ENCODE results near the gene DPF3.

Gene DPF3

DNA sequence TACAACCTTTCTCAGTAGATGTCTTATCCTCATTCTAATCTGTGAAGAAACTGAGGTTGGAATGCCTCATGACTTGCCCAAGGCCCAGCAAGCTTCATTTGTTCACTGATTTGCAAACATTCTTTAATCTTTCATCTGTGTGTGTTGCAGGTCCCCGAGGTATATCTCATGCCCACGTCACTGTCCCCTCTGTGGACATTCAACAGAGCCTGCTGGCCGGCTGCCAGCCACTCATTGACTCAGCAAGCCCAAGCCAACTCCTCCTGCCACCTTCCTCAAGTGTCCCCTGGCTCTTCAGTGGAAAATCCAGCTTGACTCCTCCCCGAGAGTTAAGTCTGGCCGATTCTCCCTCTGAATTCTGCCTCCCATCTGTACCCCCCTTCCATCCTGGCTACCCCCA, 30.4 kb upstream of the DPF3 start:
- Histone ChIP-seq H3K4me3 (ENCODE audit: low read depth, low read length) (no peak overlapping the region), H3K4me1 (ENCODE audit: control insufficient read depth, insufficient read depth, low read length) (peaks cover 8% of the 10 kb centered on the region), H3K9me3 (ENCODE audit: control insufficient read depth, insufficient read depth, low read depth, low read length) (no peaks in the 10 kb centered on the region), H3K27me3 (ENCODE audit: control insufficient read depth, insufficient read depth, low read length) (peaks cover 8% of the 10 kb centered on the region), H3K36me3 (ENCODE audit: control insufficient read depth, insufficient read depth, low read length) (no peaks in the 10 kb centered on the region), H3K27ac (ENCODE audit: low read depth, low read length) (no peak overlapping the region), H3K9ac (ENCODE audit: low read length) (no peak overlapping the region)

DNA sequence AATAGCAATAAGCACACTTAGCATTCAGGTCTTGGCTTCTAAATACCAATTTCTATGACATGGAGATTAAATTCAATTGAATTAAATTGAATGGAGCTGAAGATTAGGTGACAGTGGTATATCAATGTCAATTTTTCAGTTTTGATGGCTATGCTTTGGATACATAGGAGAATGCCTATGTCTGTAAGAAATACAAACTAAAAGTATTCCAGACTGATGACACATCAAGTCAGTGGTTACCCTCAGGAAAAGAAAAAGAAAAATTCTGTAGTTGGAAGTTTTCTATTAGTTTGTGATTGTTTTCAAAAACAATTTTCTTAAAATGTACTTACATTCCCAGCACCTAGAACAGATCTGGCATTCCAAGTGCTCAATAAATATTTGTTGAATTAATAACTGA, 27.5 kb upstream of the DPF3 start:
- peaks cover 8% of the 10 kb centered on the region for H3K27me3 ChIP-seq (ENCODE audit: control insufficient read depth, insufficient read depth, low read length)
- no peak overlapping the region for H3K4me3 ChIP-seq (ENCODE audit: low read depth, low read length)
- H3K27ac ChIP-seq (ENCODE audit: low read depth, low read length), result no peak overlapping the region
- no peak overlapping the region for H3K9ac ChIP-seq (ENCODE audit: low read length)
- H3K4me1 ChIP-seq (ENCODE audit: control insufficient read depth, insufficient read depth, low read length), result peaks cover 16% of the 10 kb centered on the region
- no peaks in the 10 kb centered on the region for H3K9me3 ChIP-seq (ENCODE audit: control insufficient read depth, insufficient read depth, low read depth, low read length)
- H3K36me3 ChIP-seq (ENCODE audit: control insufficient read depth, insufficient read depth, low read length), result no peaks in the 10 kb centered on the region

DNA sequence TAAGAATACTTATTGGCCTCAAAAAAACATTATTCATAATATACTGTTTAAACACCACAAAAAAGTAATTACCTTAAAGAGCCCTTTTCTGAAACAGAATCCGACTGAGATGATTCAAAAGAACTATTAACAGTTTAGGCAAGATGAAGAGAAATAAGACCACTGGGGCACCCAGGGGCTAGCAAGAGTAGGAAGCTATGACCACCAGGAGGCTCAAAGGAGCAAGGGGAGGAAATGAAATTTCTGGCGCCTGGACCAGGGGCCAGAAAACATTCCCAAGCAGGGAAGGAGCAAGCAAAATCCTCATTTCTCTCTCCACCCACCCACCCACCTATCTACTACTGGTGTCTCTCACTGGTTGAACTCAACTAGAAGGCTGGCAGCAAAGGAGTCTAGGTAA, 26.1 kb upstream of the DPF3 start:
- Histone ChIP-seq H3K4me3 (ENCODE audit: low read depth, low read length) (no peak overlapping the region), H3K27me3 (ENCODE audit: control insufficient read depth, insufficient read depth, low read length) (peaks cover under 1% of the 10 kb centered on the region; the same call in 1 of the 2 replicates), H3K9me3 (ENCODE audit: control insufficient read depth, insufficient read depth, low read depth, low read length) (no peaks in the 10 kb centered on the region), H3K36me3 (ENCODE audit: control insufficient read depth, insufficient read depth, low read length) (no peaks in the 10 kb centered on the region), H3K9ac (ENCODE audit: low read length) (no peak overlapping the region), H3K27ac (ENCODE audit: low read depth, low read length) (no peak overlapping the region), H3K4me1 (ENCODE audit: control insufficient read depth, insufficient read depth, low read length) (0 out of 2 replicates have a peak, but pooled peaks cover 8% of the 10 kb centered on the region)

DNA sequence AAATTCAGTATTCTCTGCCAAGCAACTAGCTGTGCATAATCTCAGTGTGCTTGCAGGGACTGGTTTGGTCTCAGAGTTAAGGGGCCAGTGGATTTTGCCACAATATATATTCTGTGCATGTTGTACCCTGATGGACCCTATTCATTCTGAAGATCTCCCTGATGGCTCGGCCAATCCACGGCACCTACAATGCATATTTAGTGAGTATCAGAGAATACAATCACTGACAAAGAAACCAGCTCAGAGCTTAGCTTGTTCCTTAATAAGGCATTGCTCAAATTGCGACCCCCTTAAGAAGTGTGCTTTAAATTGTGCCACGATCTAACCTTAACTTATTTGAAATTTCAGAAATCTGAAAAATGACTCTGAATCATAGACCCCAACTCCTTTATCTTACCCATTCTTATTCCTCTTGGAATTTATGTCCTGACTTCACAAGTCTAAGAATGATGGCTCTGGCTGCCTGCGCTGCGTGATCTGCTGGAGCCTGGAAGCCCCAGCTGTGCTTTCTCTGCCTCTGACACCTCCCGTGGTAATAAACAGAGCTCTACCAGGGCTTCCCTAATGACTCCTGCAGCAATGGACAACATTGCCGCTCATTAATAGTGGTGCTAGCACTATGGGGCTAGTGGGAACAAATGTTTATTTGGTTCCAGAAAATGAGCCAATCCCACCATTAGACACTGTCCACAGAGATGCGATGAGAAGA, 23.3 kb upstream of the DPF3 start:
- no peak overlapping the region for H3K4me3 ChIP-seq (ENCODE audit: low read depth, low read length)
- H3K9me3 ChIP-seq (ENCODE audit: control insufficient read depth, insufficient read depth, low read depth, low read length), result no peaks in the 10 kb centered on the region
- H3K9ac ChIP-seq (ENCODE audit: low read length), result no peak overlapping the region
- H3K36me3 ChIP-seq (ENCODE audit: control insufficient read depth, insufficient read depth, low read length), result no peaks in the 10 kb centered on the region
- 0 out of 2 replicates have a peak, but pooled peaks cover 8% of the 10 kb centered on the region for H3K4me1 ChIP-seq (ENCODE audit: control insufficient read depth, insufficient read depth, low read length)
- no peaks in the 10 kb centered on the region for H3K27me3 ChIP-seq (ENCODE audit: control insufficient read depth, insufficient read depth, low read length)
- H3K27ac ChIP-seq (ENCODE audit: low read depth, low read length), result no peak overlapping the region

DNA sequence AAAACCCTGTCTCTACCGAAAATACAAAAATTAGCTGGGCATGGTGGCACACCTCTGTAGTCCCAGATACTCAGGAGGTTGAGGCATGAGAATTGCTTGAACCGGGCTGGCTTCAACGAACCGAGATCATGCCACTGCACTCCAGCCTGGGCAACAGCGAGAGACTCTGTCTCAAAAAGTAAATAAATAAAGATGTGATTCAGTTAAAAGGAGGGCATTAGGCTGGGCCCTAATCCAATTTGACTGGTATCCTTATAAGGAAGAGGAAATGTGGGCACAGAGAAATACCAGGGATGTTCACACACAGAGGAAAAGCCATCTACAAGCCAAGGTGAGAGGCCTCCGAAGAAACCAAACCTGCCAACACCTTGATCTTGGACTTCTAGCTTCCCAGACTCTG, 22.3 kb upstream of the DPF3 start:
- H3K4me3 ChIP-seq (ENCODE audit: low read depth, low read length), result no peak overlapping the region
- no peak overlapping the region for H3K9ac ChIP-seq (ENCODE audit: low read length)
- H3K9me3 ChIP-seq (ENCODE audit: control insufficient read depth, insufficient read depth, low read depth, low read length), result no peaks in the 10 kb centered on the region
- H3K36me3 ChIP-seq (ENCODE audit: control insufficient read depth, insufficient read depth, low read length), result no peaks in the 10 kb centered on the region
- H3K27me3 ChIP-seq (ENCODE audit: control insufficient read depth, insufficient read depth, low read length), result no peaks in the 10 kb centered on the region
- H3K27ac ChIP-seq (ENCODE audit: low read depth, low read length), result no peak overlapping the region
- 0 out of 2 replicates have a peak, but pooled peaks cover 8% of the 10 kb centered on the region for H3K4me1 ChIP-seq (ENCODE audit: control insufficient read depth, insufficient read depth, low read length)

DNA sequence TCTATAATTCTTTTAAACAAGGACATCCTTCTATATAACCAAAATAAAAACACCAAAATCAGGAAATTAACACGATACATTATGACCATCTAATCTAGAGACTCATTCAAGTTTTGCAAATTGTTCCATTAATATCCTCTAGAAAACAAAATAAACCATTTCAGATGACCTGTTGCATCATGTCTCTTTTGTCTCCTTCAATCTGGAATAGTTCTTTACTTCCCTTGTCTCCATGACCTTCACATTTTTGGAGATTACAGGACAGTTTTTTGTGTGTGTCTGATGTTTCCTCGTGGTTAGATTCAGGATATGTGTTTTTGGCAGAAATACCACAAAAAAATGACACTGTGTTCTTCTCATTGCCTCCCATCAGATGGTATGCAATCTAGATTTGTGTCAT, 19.9 kb upstream of the DPF3 start:
- Histone ChIP-seq H3K9me3 (ENCODE audit: control insufficient read depth, insufficient read depth, low read depth, low read length) (no peaks in the 10 kb centered on the region), H3K9ac (ENCODE audit: low read length) (no peak overlapping the region), H3K27me3 (ENCODE audit: control insufficient read depth, insufficient read depth, low read length) (no peaks in the 10 kb centered on the region), H3K36me3 (ENCODE audit: control insufficient read depth, insufficient read depth, low read length) (no peaks in the 10 kb centered on the region), H3K27ac (ENCODE audit: low read depth, low read length) (no peak overlapping the region), H3K4me3 (ENCODE audit: low read depth, low read length) (no peak overlapping the region), H3K4me1 (ENCODE audit: control insufficient read depth, insufficient read depth, low read length) (peaks cover 8% of the 10 kb centered on the region; the same call in 1 of the 2 replicates)

DNA sequence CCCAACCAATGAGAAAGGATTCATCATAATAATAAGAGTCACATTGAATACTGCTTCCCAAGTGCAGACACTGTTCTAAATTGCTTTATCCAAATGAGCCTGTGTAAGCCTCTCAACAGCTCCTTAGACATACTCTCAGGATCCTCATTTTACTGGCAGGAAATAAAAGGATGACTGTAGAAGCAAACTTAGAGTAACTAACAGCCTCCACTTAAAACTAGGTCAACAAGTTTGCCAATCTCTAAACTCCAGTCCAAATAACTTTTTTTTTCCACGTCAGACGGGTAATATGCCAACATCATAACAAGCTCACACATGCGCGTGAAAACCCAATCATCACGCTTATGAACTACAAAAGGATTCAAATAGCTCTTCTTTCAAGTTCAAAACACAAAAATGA, 15.3 kb upstream of the DPF3 start:
- Histone ChIP-seq H3K9me3 (ENCODE audit: control insufficient read depth, insufficient read depth, low read depth, low read length) (no peaks in the 10 kb centered on the region), H3K9ac (ENCODE audit: low read length) (no peak overlapping the region), H3K27ac (ENCODE audit: low read depth, low read length) (no peak overlapping the region), H3K4me3 (ENCODE audit: low read depth, low read length) (no peak overlapping the region), H3K36me3 (ENCODE audit: control insufficient read depth, insufficient read depth, low read length) (no peaks in the 10 kb centered on the region), H3K4me1 (ENCODE audit: control insufficient read depth, insufficient read depth, low read length) (peaks cover 20% of the 10 kb centered on the region), H3K27me3 (ENCODE audit: control insufficient read depth, insufficient read depth, low read length) (no peaks in the 10 kb centered on the region)

DNA sequence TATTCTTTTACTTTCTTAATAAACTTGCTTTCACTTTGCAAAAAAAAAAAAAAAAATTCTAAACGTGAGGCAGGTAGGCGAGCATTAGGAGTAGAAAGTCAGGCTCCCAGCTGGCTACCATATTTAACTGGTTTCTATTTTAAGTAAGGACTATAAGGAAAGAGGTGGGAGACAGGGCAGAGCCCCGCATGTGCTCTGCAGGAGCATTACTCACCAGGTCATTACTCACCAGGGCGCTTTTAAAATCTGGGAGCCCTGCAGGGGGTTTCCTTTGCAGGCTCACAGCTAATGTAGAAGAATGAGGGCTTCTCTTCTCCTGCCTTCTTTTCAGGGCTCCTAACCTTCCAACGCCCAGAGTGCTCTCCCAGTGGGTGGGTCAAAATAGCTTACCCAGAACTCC, 14.0 kb upstream of the DPF3 start:
- H3K9ac ChIP-seq (ENCODE audit: low read length), result no peak overlapping the region
- no peaks in the 10 kb centered on the region for H3K27me3 ChIP-seq (ENCODE audit: control insufficient read depth, insufficient read depth, low read length)
- no peaks in the 10 kb centered on the region for H3K9me3 ChIP-seq (ENCODE audit: control insufficient read depth, insufficient read depth, low read depth, low read length)
- no peaks in the 10 kb centered on the region for H3K36me3 ChIP-seq (ENCODE audit: control insufficient read depth, insufficient read depth, low read length)
- H3K4me1 ChIP-seq (ENCODE audit: control insufficient read depth, insufficient read depth, low read length), result peaks cover 20% of the 10 kb centered on the region
- H3K27ac ChIP-seq (ENCODE audit: low read depth, low read length), result peak overlapping the region; percentile 38; the same call in 1 of the 2 replicates
- H3K4me3 ChIP-seq (ENCODE audit: low read depth, low read length), result peak overlapping the region; percentile 34

DNA sequence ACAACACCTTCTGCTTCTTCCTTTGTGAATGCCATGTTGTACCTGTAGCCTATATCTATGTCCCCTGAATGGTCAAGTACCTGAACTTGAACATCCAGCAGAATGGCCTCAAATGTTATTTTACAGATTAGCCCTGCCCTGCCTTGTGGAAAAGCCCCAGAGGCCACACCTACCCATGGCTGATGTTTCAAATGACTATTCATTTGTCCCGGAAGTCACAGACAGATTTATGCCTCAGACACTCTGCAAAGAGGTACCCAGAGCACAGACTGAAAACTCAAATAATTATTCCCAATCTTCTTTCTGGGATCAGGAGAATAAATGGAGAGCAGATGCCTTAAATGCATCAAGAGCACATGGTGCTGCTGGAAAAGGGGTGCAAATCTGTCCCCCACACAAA, 13.0 kb upstream of the DPF3 start:
- Histone ChIP-seq H3K36me3 (ENCODE audit: control insufficient read depth, insufficient read depth, low read length) (no peaks in the 10 kb centered on the region), H3K9me3 (ENCODE audit: control insufficient read depth, insufficient read depth, low read depth, low read length) (no peaks in the 10 kb centered on the region), H3K27ac (ENCODE audit: low read depth, low read length) (peak overlapping the region; percentile 72; the same call in 1 of the 2 replicates), H3K27me3 (ENCODE audit: control insufficient read depth, insufficient read depth, low read length) (no peaks in the 10 kb centered on the region), H3K4me3 (ENCODE audit: low read depth, low read length) (no peak overlapping the region), H3K9ac (ENCODE audit: low read length) (no peak overlapping the region), H3K4me1 (ENCODE audit: control insufficient read depth, insufficient read depth, low read length) (peaks cover 20% of the 10 kb centered on the region)

DNA sequence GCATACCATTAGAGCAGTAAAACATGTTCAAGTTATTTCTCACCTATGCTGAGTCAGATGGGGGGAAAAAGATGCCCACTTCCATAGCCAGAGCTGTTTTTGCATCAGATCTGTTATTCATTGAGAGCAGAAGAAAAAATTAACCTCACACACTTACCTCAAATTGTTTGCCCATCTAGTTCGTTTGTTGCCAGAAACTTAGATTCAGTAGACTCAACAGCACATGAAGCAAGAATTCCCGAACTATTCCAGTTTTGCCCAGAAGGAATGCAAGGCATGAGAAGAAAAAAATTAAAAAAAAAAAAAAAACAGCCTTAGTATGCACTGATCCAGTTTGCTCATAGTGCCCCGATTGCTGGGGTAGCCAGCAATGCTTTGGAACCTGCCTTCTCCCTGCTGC, 12.4 kb upstream of the DPF3 start:
- no peak overlapping the region for H3K27ac ChIP-seq (ENCODE audit: low read depth, low read length)
- H3K9me3 ChIP-seq (ENCODE audit: control insufficient read depth, insufficient read depth, low read depth, low read length), result no peaks in the 10 kb centered on the region
- no peaks in the 10 kb centered on the region for H3K27me3 ChIP-seq (ENCODE audit: control insufficient read depth, insufficient read depth, low read length)
- H3K36me3 ChIP-seq (ENCODE audit: control insufficient read depth, insufficient read depth, low read length), result no peaks in the 10 kb centered on the region
- H3K4me1 ChIP-seq (ENCODE audit: control insufficient read depth, insufficient read depth, low read length), result peaks cover 20% of the 10 kb centered on the region
- no peak overlapping the region for H3K9ac ChIP-seq (ENCODE audit: low read length)
- no peak overlapping the region for H3K4me3 ChIP-seq (ENCODE audit: low read depth, low read length)

DNA sequence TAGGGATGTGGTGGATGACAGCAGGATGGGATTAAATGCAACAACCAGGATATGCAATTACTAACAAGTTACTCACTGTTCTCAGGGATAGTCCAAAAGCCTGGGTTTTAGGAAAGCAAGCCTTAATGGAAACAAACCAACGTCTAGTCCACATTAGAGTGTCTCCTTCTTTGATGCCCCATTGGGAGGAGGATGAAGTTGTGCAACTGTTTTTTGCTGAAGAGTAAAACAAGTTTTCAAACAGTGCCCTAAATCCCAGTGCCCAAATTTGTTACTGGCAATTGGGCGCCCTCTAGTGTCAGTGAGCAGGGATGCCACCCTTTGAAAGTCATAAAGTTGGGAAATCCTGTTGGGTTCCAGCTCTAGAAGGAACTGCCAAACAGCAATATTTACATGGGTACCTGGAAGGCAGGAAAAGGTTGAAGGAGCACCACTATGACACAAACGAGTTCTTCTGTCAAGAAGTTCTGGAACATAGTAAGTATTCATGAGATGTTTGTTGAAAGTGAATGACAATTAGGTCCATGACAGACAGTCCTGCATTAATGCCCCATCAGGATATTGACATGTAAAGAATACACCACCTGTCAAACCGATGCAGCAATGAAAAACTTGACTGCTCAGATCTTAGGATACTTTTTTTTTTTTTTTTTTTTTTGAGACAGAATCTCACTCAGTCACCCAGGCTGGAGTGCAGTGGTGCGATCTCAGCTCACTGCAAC, 11.1 kb upstream of the DPF3 start:
- Histone ChIP-seq H3K4me1 (ENCODE audit: control insufficient read depth, insufficient read depth, low read length) (peaks cover 20% of the 10 kb centered on the region), H3K27ac (ENCODE audit: low read depth, low read length) (no peak overlapping the region), H3K36me3 (ENCODE audit: control insufficient read depth, insufficient read depth, low read length) (no peaks in the 10 kb centered on the region), H3K27me3 (ENCODE audit: control insufficient read depth, insufficient read depth, low read length) (no peaks in the 10 kb centered on the region), H3K4me3 (ENCODE audit: low read depth, low read length) (no peak overlapping the region), H3K9me3 (ENCODE audit: control insufficient read depth, insufficient read depth, low read depth, low read length) (no peaks in the 10 kb centered on the region), H3K9ac (ENCODE audit: low read length) (no peak overlapping the region)
